Measurements from ENCODE around the gene SAMD3.
"Not testable (repeated sequence)": the region's sequence is repeated elsewhere in the genome, so short reads cannot be mapped to it uniquely, and the experiment has no call there.

The SAMD3 gene

GRCh38 chr6:130129762-130130246, 92.9 kb downstream of the SAMD3 start:
- DNase-seq (ENCODE audit: low read depth): no peak

- no peak for DNase-seq (ENCODE audit: low read depth)
These were observed 94.4 kb downstream of the SAMD3 start for GRCh38 chr6:130128326-130128725.

GRCh38 chr6:130127195-130127594, 95.6 kb downstream of the SAMD3 start:
- DNase-seq (ENCODE audit: low read depth): no peak

DNA sequence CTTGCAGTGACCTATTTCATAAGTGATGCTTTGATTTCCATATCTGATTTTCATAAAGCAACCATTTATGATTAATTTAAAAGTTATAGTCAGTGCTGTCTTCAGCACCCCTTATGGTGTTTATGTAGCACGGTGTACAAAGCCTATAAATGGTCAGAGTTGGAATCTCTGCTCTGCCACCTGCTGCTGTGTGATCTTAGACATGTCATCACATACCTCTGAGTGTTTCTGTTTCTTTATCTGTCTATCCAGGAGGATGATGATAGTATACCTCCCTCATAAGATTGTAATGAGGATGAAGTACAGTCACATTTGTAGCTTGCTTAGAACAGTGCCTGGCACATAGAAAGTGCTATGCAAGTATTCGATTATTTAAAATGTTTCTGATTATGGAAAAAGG, 100.5 kb downstream of the SAMD3 start:
- no peak for DNase-seq (ENCODE audit: low read depth)

GRCh38 chr6:130120731-130121130, 102.0 kb downstream of the SAMD3 start:
- no peak for DNase-seq (ENCODE audit: low read depth)

DNA sequence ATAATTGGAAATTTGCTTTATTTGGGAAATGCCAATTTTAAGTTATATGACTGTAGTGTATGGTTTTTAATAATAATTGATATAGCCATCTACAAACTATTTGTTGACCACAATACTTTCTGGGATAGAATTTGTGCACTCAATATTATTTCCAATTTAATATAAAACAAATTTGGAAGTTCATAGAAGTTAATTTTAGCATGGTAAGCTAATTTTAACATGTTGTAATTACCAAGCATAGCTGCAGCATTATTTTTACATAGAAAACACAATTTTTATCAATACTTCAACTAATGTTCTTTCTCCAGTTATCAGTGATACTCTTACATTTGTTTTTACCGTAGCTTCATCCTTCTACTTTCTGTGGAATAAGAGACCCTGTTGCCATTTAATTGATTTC, 103.5 kb downstream of the SAMD3 start:
- no peak for DNase-seq (ENCODE audit: low read depth)

GRCh38 chr6:130118236-130118635, 104.5 kb downstream of the SAMD3 start:
- no peak for DNase-seq (ENCODE audit: low read depth)

- DNase-seq (ENCODE audit: low read depth): not testable (repeated sequence)
These were observed 105.5 kb downstream of the SAMD3 start for GRCh38 chr6:130117187-130117701.

GRCh38 chr6:130116273-130116672, 106.5 kb downstream of the SAMD3 start:
- DNase-seq (ENCODE audit: low read depth): no peak

GRCh38 chr6:130115036-130115435, 107.7 kb downstream of the SAMD3 start:
- no peak for DNase-seq (ENCODE audit: low read depth)

DNA sequence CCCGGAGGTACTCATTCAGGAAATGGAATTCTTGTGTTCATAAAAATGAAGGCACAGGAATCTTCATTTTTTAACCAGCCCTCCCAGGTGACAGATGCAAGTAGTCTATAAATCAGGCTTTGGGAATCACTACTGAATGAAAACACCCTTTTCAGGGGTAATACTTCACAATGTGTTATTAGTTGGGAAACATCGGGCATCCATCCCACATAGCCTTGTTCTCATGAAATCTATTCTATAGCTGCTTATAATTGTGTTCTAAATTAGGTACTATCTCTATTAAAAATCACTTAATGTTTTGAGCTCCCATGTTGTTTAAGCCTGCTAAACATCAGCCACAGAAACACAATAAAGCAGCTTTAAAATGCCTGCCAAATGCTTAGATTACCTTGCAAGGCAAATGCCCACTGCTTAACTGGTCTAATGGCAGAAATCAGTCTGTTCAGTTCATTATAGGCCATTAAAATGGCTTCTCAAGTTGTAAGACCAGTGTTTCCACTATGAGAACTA, 109.5 kb downstream of the SAMD3 start:
- no peak for DNase-seq (ENCODE audit: low read depth)

DNA sequence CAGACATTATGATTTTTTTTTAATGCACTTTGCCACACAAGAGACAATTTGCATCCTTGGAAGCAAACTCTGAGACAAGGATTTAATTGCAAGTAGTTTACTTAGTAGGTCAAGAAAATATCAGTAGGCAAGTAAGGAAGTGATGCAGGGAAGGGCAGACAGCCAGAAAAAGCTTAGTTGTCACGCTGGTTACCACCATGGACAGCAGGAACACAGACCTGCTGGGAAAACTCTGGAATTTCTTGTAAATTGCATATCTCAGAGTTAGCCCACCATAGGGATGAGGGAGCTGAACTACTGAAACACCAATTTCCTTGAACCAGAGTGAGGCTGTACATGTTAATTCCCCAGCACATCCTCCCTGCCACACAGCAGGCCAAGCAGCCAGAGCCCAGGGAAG, 111.7 kb downstream of the SAMD3 start:
- DNase-seq (ENCODE audit: low read depth): no peak

DNA sequence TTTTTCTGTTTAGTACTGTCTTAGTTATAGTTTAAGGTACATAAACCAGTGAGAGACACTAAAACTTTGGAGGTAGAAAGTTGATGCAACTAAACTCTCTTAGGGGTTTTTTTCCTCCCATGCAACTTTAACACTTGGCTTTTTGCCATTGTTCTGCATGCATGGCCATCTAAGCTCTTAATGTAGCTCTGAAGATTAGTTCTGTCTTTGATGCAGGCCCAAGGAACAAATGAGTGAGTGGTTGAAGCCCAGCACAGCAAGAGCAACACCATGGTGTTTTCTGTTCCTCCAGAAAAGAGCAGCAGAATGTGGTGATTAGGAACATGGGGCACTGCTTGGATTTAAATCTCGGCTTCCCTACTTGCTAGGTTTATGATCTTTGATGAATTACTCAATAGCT, 115.0 kb downstream of the SAMD3 start:
- DNase-seq (ENCODE audit: low read depth): no peak

DNA sequence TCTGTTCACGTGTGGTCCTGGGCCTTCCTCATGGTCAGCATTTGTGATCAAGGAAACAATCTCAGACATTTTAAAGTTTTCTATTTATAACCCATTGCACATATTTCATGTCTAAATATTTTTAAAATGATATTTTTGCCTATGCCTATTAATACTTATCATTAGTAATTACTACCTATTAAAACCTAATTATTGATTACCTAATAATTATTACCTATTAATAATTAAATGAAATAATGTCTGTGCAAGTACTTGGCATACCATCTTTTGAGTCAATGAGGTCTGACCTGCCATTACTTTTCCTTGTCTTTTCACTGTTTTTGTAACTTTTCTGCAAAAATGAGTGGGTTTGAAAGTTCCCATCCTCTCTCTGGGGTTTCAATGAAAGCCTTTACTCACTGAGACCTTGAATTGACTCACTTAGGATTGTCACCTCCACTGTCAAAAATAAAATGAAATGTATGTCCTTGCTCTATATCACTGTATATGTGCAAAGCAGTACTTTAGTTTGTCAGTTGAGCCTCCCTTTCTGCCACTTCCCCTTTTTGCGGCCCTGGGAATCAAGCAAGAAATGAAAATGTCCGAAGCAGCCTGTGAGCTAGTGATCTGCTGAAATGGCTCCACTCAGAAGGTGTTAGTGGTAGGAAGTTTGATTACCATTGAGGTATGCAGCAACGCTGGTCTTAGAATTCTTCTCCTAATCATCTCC, 116.6 kb downstream of the SAMD3 start:
- no peak for DNase-seq (ENCODE audit: low read depth)

GRCh38 chr6:130099119-130099518, 123.6 kb downstream of the SAMD3 start:
- no peak for DNase-seq (ENCODE audit: low read depth)

GRCh38 chr6:130098317-130098716, 124.4 kb downstream of the SAMD3 start:
- DNase-seq (ENCODE audit: low read depth): no peak
